Gastroesophageal sphincter (tissue), 3 donors: Measurements from ENCODE around the gene KCNIP2.

ENCODE experiments used
- CTCF ChIP-seq, 4 experiments: fragments of 200-600 bp in 2 of 4; fragments of 450-650 bp in 2 of 4; sonication (generic) in 1 of 4; IDR thresholded peaks; one replicate each; pipeline ENCODE4 v1.5.1; 2017 to 2019; ENCODE audit warnings: antibody characterized with exemption in 4 of 4, mild to moderate bottlenecking in 2 of 4, moderate library complexity in 2 of 4
- EP300 ChIP-seq: sonication (generic); formaldehyde crosslinking; IDR thresholded peaks from one replicate; pipeline ENCODE4 v1.6.1; 2017; ENCODE audit warnings: antibody characterized with exemption, mild to moderate bottlenecking
- POLR2A ChIP-seq, 2 donors: fragments of 450-650 bp; IDR thresholded peaks; one replicate each; pipeline ENCODE4 v1.6.1; 2017; ENCODE audit warnings: antibody characterized with exemption in 2 of 2, mild to moderate bottlenecking in 2 of 2, moderate library complexity in 1 of 2
- POLR2AphosphoS5 ChIP-seq: sonication (generic); formaldehyde crosslinking; IDR thresholded peaks from one replicate; pipeline ENCODE4 v1.6.1; 2017; ENCODE audit warnings: antibody characterized with exemption

- no peak for TF ChIP-seq POLR2A (IDR thresholded peaks at IDR 0.05)
- TF ChIP-seq CTCF (IDR thresholded peaks at IDR 0.05), result no peak
- TF ChIP-seq EP300, result no peak
- no peak for TF ChIP-seq POLR2AphosphoS5
Measured at GRCh38 chr10:101783736-101784118, 59.9 kb downstream of the KCNIP2 start.
